Activated CD4-positive, alpha-beta T cell treated with anti-CD3 and anti-CD28 coated beads, Interleukin-2, amount 50 U/mL, for 1 hour (primary cell): ENCODE measurements around the gene HSPG2.
"Not testable (repeated sequence)": the region's sequence is repeated elsewhere in the genome, so short reads cannot be mapped to it uniquely, and the experiment has no call there.

Source experiments
- DNase-seq: peaks from one replicate; pipeline ENCODE4 v3.0.0-alpha.2; 2020

Gene HSPG2

GRCh38 chr1:21781815-21782348 is 155.2 kb downstream of the HSPG2 start:
- DNase-seq: no peak

DNA sequence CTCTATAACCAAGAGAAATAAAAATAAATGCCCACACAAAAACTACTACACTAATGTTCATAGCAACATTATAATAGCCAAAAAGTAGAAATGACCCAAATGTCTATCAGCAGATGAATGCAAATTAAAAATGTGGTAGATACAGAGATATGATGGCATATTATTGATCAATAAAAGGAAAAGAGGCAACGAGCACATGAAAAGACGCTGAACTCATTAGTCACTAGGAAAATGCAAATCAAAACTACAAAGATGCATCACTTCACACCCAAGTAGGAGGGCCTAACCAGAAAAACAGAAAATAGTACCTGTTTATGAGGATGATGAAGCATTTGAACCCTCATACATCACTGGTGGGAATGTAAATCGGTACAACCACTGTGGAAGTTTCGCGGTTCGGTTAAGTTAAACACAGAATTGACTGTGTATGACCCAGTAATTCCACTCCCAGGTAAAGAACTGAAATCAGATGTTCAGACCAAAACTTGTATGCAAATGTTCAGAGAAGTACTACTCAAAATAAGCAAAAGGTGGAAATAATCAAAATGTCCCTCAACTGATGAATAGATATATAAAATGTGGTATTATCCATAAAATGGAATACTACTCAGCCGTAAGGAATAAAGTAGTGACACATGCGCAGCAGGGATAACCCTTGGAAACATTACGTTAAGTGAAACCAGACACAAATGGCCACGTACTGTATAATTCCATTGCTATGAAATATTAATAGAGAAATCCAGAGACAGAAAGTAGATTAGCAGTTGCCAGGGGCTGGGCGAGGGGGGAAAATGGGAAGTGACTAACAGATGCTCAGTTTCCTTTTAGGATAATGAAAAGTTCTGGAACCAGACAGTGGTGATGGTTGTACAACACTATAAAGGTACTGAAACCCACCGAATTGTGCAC is 157.2 kb downstream of the HSPG2 start:
- no peak for DNase-seq

DNA sequence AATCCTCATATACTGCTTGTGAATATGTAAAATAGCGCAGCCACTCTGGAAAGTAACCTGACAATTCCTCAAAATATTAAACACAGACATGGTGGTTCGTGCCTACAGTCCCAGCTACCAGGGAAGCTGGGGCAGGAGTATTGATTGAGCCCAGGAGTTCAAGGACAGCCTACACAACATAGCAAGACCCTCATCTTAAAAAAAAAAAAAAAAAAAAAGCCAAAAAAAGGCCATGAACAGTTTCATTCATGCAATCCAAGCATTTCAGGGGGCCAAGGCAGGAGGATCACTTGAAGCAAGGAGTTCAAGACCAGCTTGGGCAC is 158.7 kb downstream of the HSPG2 start:
- DNase-seq: no peak

DNA sequence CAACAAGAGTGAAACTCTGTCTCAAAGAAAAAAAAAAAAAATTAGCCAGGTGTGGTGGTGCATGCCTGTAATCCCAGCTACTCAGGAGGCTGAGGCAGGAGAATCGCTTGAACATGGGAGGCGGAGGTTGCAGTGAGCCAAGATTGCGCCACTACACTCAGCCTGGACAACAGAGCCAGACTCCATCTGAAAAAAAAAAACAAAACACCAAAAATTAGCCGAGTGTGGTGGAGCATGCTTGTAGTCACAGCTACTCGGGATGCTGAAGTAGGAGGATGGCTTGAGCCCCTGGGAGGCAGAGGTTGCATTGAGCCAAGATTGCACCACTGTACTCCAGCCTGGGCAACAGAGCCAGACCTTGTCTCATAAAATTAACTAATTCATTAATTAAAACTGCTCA is 160.2 kb downstream of the HSPG2 start:
- not testable (repeated sequence) for DNase-seq

GRCh38 chr1:21775985-21776562 is 161.0 kb downstream of the HSPG2 start:
- no peak for DNase-seq

DNA sequence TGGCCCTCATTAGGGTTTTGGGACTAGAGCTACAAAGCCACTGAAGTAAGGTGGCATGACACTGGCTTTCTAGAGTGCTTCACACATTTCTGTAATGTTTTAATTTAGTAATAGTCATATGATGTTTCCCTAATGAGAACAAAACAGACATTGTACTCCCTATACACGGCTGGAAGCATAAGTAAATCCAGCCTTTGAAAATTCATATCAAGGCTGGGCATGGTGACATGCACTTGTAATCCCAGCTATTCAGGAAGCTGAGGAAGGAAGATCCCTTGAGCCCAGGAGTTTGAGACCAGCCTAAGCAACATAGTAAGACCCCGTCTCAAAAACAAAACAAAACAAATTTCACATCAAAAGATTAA is 161.6 kb downstream of the HSPG2 start:
- DNase-seq: no peak

DNA sequence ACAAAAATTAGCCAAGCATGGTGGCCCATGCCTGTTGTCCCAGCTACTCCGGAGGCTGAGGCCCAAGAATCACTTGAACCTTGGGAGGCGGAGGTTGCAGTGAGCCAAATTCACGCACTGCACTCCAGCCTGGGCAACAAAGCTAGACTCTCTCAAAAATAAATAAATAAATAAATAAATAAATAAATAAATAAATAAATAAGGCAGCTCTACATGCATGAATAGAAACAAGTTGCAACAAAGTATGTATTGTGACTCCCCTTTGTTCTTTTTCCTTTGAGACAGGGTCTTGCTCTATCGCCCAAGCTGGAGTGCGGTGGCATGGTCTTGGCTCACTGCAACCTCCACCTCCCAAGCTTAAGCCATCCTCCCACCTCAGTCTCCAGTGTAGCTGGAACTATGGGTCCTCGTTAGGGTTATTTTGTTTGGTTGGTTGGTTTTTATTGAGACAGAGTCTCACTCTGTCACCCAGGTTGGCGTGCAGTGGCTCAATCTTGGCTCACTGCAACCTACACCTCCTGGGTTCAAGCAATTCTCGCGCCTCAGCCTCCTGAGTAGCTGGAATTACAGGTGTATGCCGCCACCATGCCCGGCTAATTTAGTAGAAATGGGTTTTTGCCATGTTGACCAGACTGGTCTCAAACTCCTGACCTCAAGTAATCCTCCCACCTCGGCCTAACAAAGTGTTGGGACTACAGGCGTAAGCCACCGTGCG is 162.1 kb downstream of the HSPG2 start:
- no peak for DNase-seq

DNA sequence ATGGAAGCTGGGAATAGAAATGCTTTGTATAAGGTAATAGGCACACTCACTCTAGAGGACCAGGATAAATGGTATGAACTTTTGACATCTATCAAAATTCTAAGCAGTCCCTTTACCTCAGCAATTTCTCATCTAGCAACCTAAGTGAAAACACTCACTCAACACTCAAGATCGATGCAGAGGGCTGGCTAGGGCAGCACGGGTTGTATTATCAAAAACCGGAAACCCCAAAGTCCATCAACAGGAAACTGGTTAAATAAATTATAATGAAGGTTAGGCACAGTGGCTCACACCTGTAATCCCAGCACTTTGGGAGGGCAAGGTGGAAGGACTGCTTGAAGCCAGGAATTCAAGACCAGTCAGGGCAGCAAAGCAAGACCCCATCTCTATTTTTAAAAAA is 163.5 kb downstream of the HSPG2 start:
- no peak for DNase-seq
